Mesendoderm (in vitro differentiated cells): Measurements from ENCODE around the gene SFMBT2.

Experiments
- DNase-seq: peaks from one replicate; pipeline ENCODE4 v3.0.0; 2013
- H2AK5ac ChIP-seq: 2 replicates; pipeline ENCODE4 v1.6.1; 2013; ENCODE audit warnings: low read length, inconsistent platforms
- H2BK120ac ChIP-seq: 2 replicates; pipeline ENCODE4 v1.6.1; 2013; ENCODE audit warnings: low read depth, mild to moderate bottlenecking, low read length, moderate library complexity, mixed read lengths
- H2BK15ac ChIP-seq: replicated peaks from 2 replicates; pipeline ENCODE4 v1.6.1; 2013; ENCODE audit warnings: low read depth, mild to moderate bottlenecking, moderate library complexity
- H2BK5ac ChIP-seq: 2 replicates; pipeline ENCODE4 v1.6.1; 2013; ENCODE audit warnings: low read length, inconsistent platforms
- H3K18ac ChIP-seq: 2 replicates; pipeline ENCODE4 v1.6.1; 2013; ENCODE audit warnings: mild to moderate bottlenecking, low read length, mixed read lengths
- H3K23ac ChIP-seq: one replicate; pipeline ENCODE4 v1.6.1; 2013; ENCODE audit warnings: low read length
- H3K27ac ChIP-seq: 2 replicates; pipeline ENCODE4 v1.5.1; 2013; ENCODE audit warnings: low read depth, mild to moderate bottlenecking, inconsistent platforms, low read length, moderate library complexity
- H3K27me3 ChIP-seq: 2 replicates; pipeline ENCODE4 v1.6.1; 2013; ENCODE audit warnings: low read length, control low read depth, mild to moderate bottlenecking, inconsistent platforms; ENCODE audit not compliant: insufficient read depth, poor library complexity
- H3K36me3 ChIP-seq: 2 replicates; pipeline ENCODE4 v1.6.1; 2013; ENCODE audit warnings: low read length, inconsistent platforms; ENCODE audit not compliant: control insufficient read depth, insufficient read depth
- H3K4ac ChIP-seq: one replicate; pipeline ENCODE4 v1.6.1; 2013; ENCODE audit warnings: low read depth, mild to moderate bottlenecking, low read length, moderate library complexity
- H3K4me1 ChIP-seq: 2 replicates; pipeline ENCODE4 v1.6.1; 2013; ENCODE audit warnings: low read depth, low read length, inconsistent platforms; ENCODE audit not compliant: control insufficient read depth
- H3K4me2 ChIP-seq: 2 replicates; pipeline ENCODE4 v1.6.1; 2013; ENCODE audit warnings: low read length
- H3K4me3 ChIP-seq: 2 replicates; pipeline ENCODE4 v1.5.1; 2013; ENCODE audit warnings: mild to moderate bottlenecking, low read length
- H3K56ac ChIP-seq: one replicate; pipeline ENCODE4 v1.6.1; 2013; ENCODE audit warnings: low read length
- H3K79me1 ChIP-seq: 2 replicates; pipeline ENCODE4 v1.6.1; 2013; ENCODE audit warnings: low read length, inconsistent platforms
- H3K79me2 ChIP-seq: 2 replicates; pipeline ENCODE4 v1.6.1; 2013; ENCODE audit warnings: mild to moderate bottlenecking, low read length; ENCODE audit not compliant: control insufficient read depth, insufficient read depth
- H3K9ac ChIP-seq: 2 replicates; pipeline ENCODE4 v1.6.1; 2013; ENCODE audit warnings: low read length, inconsistent platforms
- H4K5ac ChIP-seq: one replicate; pipeline ENCODE4 v1.6.1; 2013; ENCODE audit warnings: low read length
- H4K8ac ChIP-seq: one replicate; pipeline ENCODE4 v1.6.1; 2013; ENCODE audit warnings: low read depth, mild to moderate bottlenecking, control low read depth, low read length, moderate library complexity
- WGBS: extraction: QIAGEN DNeasy Blood & Tissue Kit; methylation state at CpG from one replicate; pipeline ENCODE4 v1.1.7; 2013; ENCODE audit warnings: low lambda C conversion rate, missing lambda C conversion rate; ENCODE audit not compliant: insufficient coverage; ENCODE audit errors: extremely low coverage; 5-methylcytosine and 5-hydroxymethylcytosine counted together

Gene SFMBT2

DNA sequence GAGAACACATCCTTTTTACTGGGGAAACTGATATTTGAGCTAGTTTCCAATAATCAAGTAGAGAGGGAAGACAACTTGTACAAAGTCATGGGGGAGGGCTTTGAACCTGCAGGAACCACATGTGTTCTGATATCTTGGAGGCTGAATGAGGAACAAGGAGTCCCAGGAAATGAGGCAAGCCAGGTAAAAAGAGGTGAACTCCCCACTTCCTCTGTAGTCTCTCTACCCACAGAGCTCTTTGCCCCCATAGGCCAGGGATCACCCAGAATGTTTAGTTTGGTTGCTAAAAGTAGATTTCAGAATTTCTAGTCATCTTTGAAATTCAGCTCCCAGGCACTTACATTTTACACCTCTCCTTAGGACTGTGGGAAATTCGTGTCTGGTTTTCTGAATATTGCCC is 276.4 kb downstream of the SFMBT2 start:
- Histone ChIP-seq H3K36me3 (no peaks in the 10 kb centered on the region), H2AK5ac (no peak overlapping the region), H3K18ac (no peak overlapping the region), H3K79me2 (no peaks in the 10 kb centered on the region), H3K23ac (no peak overlapping the region), H4K5ac (no peak overlapping the region), H3K56ac (no peak overlapping the region), H3K79me1 (no peaks in the 10 kb centered on the region), H2BK120ac (no peak overlapping the region), H3K27me3 (no peaks in the 10 kb centered on the region), H3K9ac (no peak overlapping the region), H3K4me2 (no peak overlapping the region), H4K8ac (no peak overlapping the region), H2BK15ac (no peak overlapping the region), H3K4me1 (no peaks in the 10 kb centered on the region), H2BK5ac (no peak overlapping the region), H3K4me3 (no peak overlapping the region), H3K27ac (no peak overlapping the region), H3K4ac (no peak overlapping the region)
- WGBS: no CpG with 5 or more reads among the region's 1 CpG
- no peak for DNase-seq

DNA sequence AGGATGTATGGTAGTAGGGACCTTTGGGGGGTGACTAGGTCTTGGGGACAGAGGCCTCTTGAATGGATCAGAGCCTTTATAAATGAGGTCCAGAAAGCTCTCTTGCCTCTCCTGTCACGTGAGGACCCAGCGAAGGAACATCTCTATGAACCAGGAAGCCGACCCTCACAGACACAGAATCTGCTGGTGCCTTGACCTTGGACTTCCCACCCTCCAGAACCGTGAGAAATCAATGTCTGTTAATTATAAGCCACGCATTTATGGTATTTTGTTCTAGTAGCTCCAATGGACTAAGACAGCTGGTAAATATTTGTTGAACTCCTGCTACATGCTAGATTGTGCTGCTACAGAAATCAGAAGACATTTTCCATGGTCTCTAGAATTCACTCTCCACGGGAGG is 276.9 kb downstream of the SFMBT2 start:
- Histone ChIP-seq H2BK5ac (no peak overlapping the region), H3K4me3 (no peak overlapping the region), H3K79me1 (no peaks in the 10 kb centered on the region), H2AK5ac (no peak overlapping the region), H3K27ac (no peak overlapping the region), H3K4ac (no peak overlapping the region), H3K4me2 (no peak overlapping the region), H3K79me2 (no peaks in the 10 kb centered on the region), H3K23ac (no peak overlapping the region), H2BK15ac (no peak overlapping the region), H3K4me1 (no peaks in the 10 kb centered on the region), H3K36me3 (no peaks in the 10 kb centered on the region), H3K18ac (no peak overlapping the region), H3K56ac (no peak overlapping the region), H4K5ac (no peak overlapping the region), H3K27me3 (no peaks in the 10 kb centered on the region), H4K8ac (no peak overlapping the region), H3K9ac (no peak overlapping the region), H2BK120ac (no peak overlapping the region)
- DNase-seq: no peak
- WGBS: no CpG with 5 or more reads among the region's 6 CpGs

DNA sequence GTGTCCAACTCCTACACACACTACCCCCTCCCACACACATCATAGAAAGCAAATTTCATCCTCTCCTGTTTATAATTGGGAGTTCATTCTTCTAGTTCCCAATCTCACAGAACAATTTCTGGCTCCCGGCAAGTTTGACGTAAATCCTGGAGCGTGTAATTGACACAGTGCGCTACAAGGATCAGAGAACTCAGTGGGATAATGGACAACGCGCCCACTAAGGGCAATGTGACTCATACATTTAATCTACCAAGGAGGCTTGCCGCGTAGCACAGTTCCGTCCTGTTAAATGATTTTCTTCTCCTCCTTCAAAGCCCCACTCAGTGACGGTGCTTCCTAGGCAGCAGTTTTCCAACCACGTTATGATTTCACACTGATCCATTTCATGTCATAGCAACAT is 277.6 kb downstream of the SFMBT2 start:
- H4K5ac ChIP-seq: no peak overlapping the region
- H3K23ac ChIP-seq: no peak overlapping the region
- H4K8ac ChIP-seq: no peak overlapping the region
- no peak overlapping the region for H3K4me2 ChIP-seq
- no peak overlapping the region for H2BK120ac ChIP-seq
- WGBS: no CpG with 5 or more reads among the region's 11 CpGs
- no peak overlapping the region for H3K18ac ChIP-seq
- DNase-seq: no peak
- no peak overlapping the region for H2BK5ac ChIP-seq
- H3K4ac ChIP-seq: no peak overlapping the region
- H3K27ac ChIP-seq: no peak overlapping the region
- no peaks in the 10 kb centered on the region for H3K27me3 ChIP-seq
- H3K4me3 ChIP-seq: no peak overlapping the region
- H3K79me1 ChIP-seq: no peaks in the 10 kb centered on the region
- H3K4me1 ChIP-seq: no peaks in the 10 kb centered on the region
- no peaks in the 10 kb centered on the region for H3K79me2 ChIP-seq
- H2BK15ac ChIP-seq: no peak overlapping the region
- H2AK5ac ChIP-seq: no peak overlapping the region
- H3K36me3 ChIP-seq: no peaks in the 10 kb centered on the region
- H3K56ac ChIP-seq: no peak overlapping the region
- no peak overlapping the region for H3K9ac ChIP-seq

DNA sequence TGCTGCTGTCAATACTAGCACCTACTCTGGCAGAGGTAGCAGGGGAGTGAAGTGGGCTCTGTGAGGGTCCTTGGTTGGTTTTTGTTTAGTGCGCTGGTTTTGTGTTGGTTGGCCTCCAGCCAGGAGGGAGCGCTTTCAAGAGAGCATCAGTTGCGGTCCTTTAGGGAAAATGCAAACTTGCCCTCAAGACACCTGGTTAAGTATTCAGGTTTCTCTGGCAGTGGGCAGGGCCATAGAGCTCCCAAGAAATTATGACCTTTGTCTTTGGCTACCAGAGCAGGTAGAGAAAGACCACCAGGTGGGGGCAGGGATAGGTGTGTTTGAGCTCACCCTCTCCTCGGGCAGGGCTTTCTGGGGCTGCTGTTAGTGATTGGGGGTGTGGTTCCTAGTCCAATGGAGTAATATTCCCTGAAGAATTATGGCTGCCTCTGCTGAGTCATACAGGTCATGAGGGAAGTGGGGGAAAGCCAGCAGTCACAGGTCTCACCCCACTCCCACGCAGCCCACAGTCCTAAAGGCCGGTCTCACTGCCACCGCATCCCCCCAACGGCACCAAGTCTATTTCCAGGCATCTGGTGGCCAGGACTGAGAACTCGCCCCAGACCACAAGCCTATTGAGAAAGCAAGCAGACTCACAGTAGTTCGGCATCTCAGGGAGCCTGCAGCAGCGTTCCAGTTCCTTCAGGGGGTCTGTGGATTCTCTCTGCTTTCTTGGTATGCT is 280.5 kb downstream of the SFMBT2 start:
- Histone ChIP-seq H2BK120ac (no peak overlapping the region), H3K4me1 (no peaks in the 10 kb centered on the region), H3K4me3 (no peak overlapping the region), H3K79me1 (no peaks in the 10 kb centered on the region), H3K36me3 (no peaks in the 10 kb centered on the region), H3K23ac (no peak overlapping the region), H3K27me3 (no peaks in the 10 kb centered on the region), H3K4ac (no peak overlapping the region), H3K18ac (no peak overlapping the region), H3K4me2 (no peak overlapping the region), H3K9ac (no peak overlapping the region), H3K79me2 (no peaks in the 10 kb centered on the region), H2AK5ac (no peak overlapping the region), H2BK5ac (no peak overlapping the region), H4K5ac (no peak overlapping the region), H4K8ac (no peak overlapping the region), H3K56ac (no peak overlapping the region), H3K27ac (no peak overlapping the region), H2BK15ac (no peak overlapping the region)
- DNase-seq: no peak
- no CpG with 5 or more reads among the region's 11 CpGs for WGBS

DNA sequence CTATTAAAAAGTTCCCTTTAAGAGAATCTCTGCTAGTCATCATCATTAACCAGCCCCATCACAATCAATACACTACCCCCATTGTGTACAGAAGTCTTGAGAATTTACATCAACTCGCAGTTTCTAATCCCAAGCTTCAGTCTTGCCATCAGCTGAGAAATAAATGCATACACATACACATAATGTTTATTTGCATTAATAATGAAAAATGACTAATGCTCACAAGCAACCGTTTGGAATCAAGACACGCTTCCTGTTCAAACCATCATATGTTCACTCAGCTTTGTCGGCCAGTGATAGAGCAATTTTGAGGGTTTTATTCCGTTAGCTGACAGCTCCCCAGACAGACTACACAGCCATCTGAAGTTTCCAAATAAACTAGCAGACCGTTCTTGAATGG is 287.1 kb downstream of the SFMBT2 start:
- Histone ChIP-seq H3K9ac (no peak overlapping the region), H3K4me2 (no peak overlapping the region), H3K79me1 (no peaks in the 10 kb centered on the region), H2BK5ac (no peak overlapping the region), H4K5ac (no peak overlapping the region), H4K8ac (no peak overlapping the region), H3K4me3 (no peak overlapping the region), H2AK5ac (no peak overlapping the region), H3K18ac (no peak overlapping the region), H3K23ac (no peak overlapping the region), H3K56ac (no peak overlapping the region), H3K36me3 (no peaks in the 10 kb centered on the region), H3K4ac (no peak overlapping the region), H3K4me1 (no peaks in the 10 kb centered on the region), H2BK120ac (no peak overlapping the region), H3K79me2 (no peaks in the 10 kb centered on the region), H3K27ac (no peak overlapping the region), H3K27me3 (no peaks in the 10 kb centered on the region), H2BK15ac (no peak overlapping the region)
- no CpG with 5 or more reads among the region's 6 CpGs for WGBS
- DNase-seq: no peak

DNA sequence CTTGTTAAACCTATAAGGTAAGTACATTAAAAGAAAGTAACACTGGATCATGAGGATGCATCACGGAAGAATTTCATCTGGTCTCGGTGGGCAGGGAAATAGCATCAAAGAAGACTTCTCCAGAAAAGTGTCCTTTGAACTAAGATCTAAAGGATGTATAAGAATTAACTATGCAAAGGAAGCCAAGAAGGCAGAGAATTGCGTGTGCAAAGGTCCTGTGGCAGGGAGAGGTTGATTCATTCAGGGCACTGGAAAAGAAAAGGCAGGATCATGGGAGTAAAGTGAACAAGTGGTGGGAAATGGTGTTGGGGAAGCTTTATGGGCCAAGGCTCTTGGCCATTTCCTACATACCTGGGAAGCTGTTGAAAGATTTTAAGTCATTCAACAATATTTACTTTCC is 288.3 kb downstream of the SFMBT2 start:
- Histone ChIP-seq H2AK5ac (no peak overlapping the region), H3K4me2 (no peak overlapping the region), H3K27me3 (no peaks in the 10 kb centered on the region), H2BK5ac (no peak overlapping the region), H2BK120ac (no peak overlapping the region), H3K4me1 (no peaks in the 10 kb centered on the region), H3K27ac (no peak overlapping the region), H2BK15ac (no peak overlapping the region), H4K5ac (no peak overlapping the region), H4K8ac (no peak overlapping the region), H3K4ac (no peak overlapping the region), H3K4me3 (no peak overlapping the region), H3K9ac (no peak overlapping the region), H3K23ac (no peak overlapping the region), H3K36me3 (no peaks in the 10 kb centered on the region), H3K56ac (no peak overlapping the region), H3K18ac (no peak overlapping the region), H3K79me1 (no peaks in the 10 kb centered on the region), H3K79me2 (no peaks in the 10 kb centered on the region)
- WGBS: no CpG with 5 or more reads among the region's 3 CpGs
- no peak for DNase-seq
